ENCODE measurements around the gene OR14A16.

Gene OR14A16
- total RNA-seq = 0 reads per million in 9 experiments

DNA sequence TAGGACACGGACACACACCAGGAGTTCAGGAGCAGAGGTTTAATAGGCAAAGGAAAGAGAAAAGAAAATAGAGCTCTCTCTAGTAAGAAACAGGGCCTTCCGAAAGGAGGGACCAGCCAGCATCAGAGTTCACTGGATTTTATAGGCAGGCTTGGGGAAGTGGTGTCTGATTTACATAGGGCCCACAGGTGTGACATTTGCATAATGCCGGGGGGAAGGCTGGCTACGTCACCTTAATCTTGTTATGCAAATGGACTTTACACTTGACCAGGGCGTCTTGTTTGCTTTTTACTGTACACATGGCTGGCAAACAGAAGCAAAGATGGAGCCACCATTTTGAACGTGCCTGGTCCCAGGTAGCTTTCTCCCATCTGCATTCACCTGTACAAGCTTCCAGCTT lies at the start of gene OR14A16:
TSS of gene OR14A16 (minus strand) at position 97 of the 400 bp plus-strand sequence. CDS start 8,390 bp downstream, outside the sequence.
- Mint-ChIP-seq H3K4me1 (ENCODE audit: low read depth in 2 of 2) (no peaks in the 10 kb centered on the region), H3K9me3 (peaks cover 0 to 2% of the 10 kb centered on the region in 2 donors), H3K36me3 (ENCODE audit: insufficient read depth) (no peaks in the 10 kb centered on the region), H3K27ac (no peak within 1 kb of the TSS), H3K27me3 (no peaks in the 10 kb centered on the region), H3K4me3 (no peak within 1 kb of the TSS)
- DNase-seq (no peak), ATAC-seq (replicated peaks) (no peak)

- Mint-ChIP-seq H3K27me3 (peaks cover 9 to 14% of the 10 kb centered on the region in 2 donors), H3K9me3 (peaks cover 2 to 13% of the 10 kb centered on the region in 2 donors), H3K27ac (no peak overlapping the region), H3K36me3 (ENCODE audit: insufficient read depth) (no peaks in the 10 kb centered on the region), H3K4me3 (no peak overlapping the region), H3K4me1 (ENCODE audit: low read depth in 2 of 2) (no peaks in the 10 kb centered on the region)
- ATAC-seq (replicated peaks) = no peak
- no peak for DNase-seq
Measured at GRCh38 chr1:247865416-247865815, 41.5 kb upstream of the OR14A16 start.

DNA sequence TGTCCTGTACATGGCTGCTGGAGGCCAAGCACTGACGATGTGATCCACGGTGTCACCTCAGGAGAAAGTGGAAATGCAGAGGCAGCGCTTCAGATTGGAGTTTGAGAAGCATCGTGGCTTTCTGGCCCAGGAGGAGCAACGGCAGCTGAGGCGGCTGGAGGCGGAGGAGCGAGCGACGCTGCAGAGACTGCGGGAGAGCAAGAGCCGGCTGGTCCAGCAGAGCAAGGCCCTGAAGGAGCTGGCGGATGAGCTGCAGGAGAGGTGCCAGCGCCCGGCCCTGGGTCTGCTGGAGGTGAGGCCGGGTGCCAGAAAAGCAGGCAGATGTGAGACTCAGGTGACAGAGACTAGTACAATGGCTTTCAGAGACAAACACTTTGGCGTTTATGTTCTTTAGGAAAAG lies 40.7 kb upstream of the OR14A16 start:
- Mint-ChIP-seq H3K27ac (no peak overlapping the region), H3K36me3 (ENCODE audit: insufficient read depth) (no peaks in the 10 kb centered on the region), H3K27me3 (peaks cover 9 to 20% of the 10 kb centered on the region in 2 donors), H3K9me3 (peaks cover 1 to 9% of the 10 kb centered on the region in 2 donors), H3K4me3 (no peak overlapping the region), H3K4me1 (ENCODE audit: low read depth in 2 of 2) (no peaks in the 10 kb centered on the region)
- no peak for ATAC-seq (replicated peaks)
- no peak for DNase-seq

DNA sequence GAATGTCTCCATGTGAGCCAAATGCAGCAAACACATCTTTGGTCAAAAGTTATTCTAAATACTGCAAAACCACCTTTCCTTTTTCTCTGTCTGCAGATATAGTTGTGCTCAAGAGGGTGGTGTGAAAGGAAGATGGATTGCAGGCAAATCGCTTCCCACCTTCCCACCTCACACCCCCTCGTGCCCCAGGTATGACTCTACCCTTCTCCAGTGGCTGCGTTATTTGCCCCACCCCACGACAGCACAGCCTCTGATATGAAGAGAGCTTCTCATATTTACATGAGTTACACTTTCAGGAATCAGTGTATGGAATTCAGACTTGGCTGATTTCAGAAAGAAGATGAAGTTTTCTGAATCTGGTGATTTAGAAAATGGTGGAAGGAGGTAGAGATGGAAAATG lies 38.8 kb upstream of the OR14A16 start:
- no peak overlapping the region for H3K4me3 Mint-ChIP-seq

GRCh38 chr1:247857985-247858619 lies 34.2 kb upstream of the OR14A16 start:
- peak overlapping the region; percentile 50 to 63 for H3K4me3 Mint-ChIP-seq
- H3K27me3 Mint-ChIP-seq = peaks cover 41 to 53% of the 10 kb centered on the region in 2 donors
- H3K36me3 Mint-ChIP-seq (ENCODE audit: insufficient read depth) = no peaks in the 10 kb centered on the region
- no peaks in the 10 kb centered on the region for H3K9me3 Mint-ChIP-seq
- no peak overlapping the region for H3K27ac Mint-ChIP-seq
- DNase-seq (no peak), ATAC-seq (replicated peaks) (no peak)
- H3K4me1 Mint-ChIP-seq (ENCODE audit: low read depth in 2 of 2) = peaks cover 2 to 5% of the 10 kb centered on the region in 2 donors

More for the DNA sequence above, 38.8 kb upstream of the OR14A16 start:
- Mint-ChIP-seq H3K27me3 (peaks cover 17 to 28% of the 10 kb centered on the region in 2 donors), H3K9me3 (peaks cover 0 to 6% of the 10 kb centered on the region in 2 donors), H3K4me1 (ENCODE audit: low read depth in 2 of 2) (peaks cover 1 to 4% of the 10 kb centered on the region in 2 donors), H3K36me3 (ENCODE audit: insufficient read depth) (no peaks in the 10 kb centered on the region), H3K27ac (no peak overlapping the region)
- ATAC-seq (replicated peaks) = no peak
- no peak for DNase-seq

DNA sequence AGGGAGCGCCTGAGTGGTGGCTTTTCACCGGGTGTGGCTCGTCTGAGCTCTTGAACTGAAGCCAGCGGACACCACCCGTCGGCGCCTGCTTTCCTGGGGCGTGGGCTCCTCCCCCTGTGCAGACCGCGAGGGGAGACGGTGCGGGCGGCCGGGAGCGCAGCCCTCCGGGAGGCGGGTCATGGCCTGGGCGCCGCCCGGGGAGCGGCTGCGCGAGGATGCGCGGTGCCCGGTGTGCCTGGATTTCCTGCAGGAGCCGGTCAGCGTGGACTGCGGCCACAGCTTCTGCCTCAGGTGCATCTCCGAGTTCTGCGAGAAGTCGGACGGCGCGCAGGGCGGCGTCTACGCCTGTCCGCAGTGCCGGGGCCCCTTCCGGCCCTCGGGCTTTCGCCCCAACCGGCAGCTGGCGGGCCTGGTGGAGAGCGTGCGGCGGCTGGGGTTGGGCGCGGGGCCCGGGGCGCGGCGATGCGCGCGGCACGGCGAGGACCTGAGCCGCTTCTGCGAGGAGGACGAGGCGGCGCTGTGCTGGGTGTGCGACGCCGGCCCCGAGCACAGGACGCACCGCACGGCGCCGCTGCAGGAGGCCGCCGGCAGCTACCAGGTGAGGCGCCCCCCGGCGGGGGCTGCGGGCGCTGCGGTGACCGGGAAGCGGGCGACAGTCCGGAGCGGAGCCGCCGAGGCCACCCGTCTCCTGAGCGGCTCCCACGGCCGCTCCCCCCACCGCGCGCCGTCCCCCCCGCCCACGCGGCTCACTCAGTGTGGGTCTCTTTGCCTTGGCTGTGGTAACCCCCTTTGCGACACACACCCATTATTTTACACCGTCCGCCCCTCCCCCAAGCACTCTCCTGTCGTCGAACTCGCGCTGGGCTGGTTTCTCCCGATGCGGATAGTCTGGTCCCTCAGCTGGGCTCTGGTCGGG lies 33.4 kb upstream of the OR14A16 start, which contains the start of gene TRIM58:
TSS of gene TRIM58 (plus strand) at position 119 of the 916 bp plus-strand sequence. CDS start at position 179, 60 bp downstream.
- H3K27me3 Mint-ChIP-seq = peaks cover 41 to 55% of the 10 kb centered on the region in 2 donors
- DNase-seq = no peak
- H3K4me3 Mint-ChIP-seq = peak within 1 kb of the TSS; percentile 60 to 63
- no peaks in the 10 kb centered on the region for H3K9me3 Mint-ChIP-seq
- ATAC-seq (replicated peaks) = peak; percentile 27
- H3K27ac Mint-ChIP-seq = no peak within 1 kb of the TSS
- H3K36me3 Mint-ChIP-seq (ENCODE audit: insufficient read depth) = no peaks in the 10 kb centered on the region
- H3K4me1 Mint-ChIP-seq (ENCODE audit: low read depth in 2 of 2) = peaks cover 2 to 5% of the 10 kb centered on the region in 2 donors

- Mint-ChIP-seq H3K27me3 (peaks cover 37 to 49% of the 10 kb centered on the region in 2 donors), H3K4me1 (ENCODE audit: low read depth in 2 of 2) (peaks cover 2 to 5% of the 10 kb centered on the region in 2 donors), H3K27ac (no peak overlapping the region)
Measured at GRCh38 chr1:247855911-247856310, 32.0 kb upstream of the OR14A16 start.

GRCh38 chr1:247854899-247855545 lies 31.1 kb upstream of the OR14A16 start:
- Mint-ChIP-seq H3K27ac (no peak overlapping the region), H3K36me3 (ENCODE audit: insufficient read depth) (no peaks in the 10 kb centered on the region), H3K4me3 (no peak overlapping the region), H3K9me3 (no peaks in the 10 kb centered on the region), H3K4me1 (ENCODE audit: low read depth in 2 of 2) (peaks cover 2 to 5% of the 10 kb centered on the region in 2 donors), H3K27me3 (peaks cover 28 to 46% of the 10 kb centered on the region in 2 donors)
- no peak for DNase-seq
- no peak for ATAC-seq (replicated peaks)

More at GRCh38 chr1:247855911-247856310, 32.0 kb upstream of the OR14A16 start:
- DNase-seq (no peak), ATAC-seq (replicated peaks) (no peak)
- Mint-ChIP-seq H3K9me3 (no peaks in the 10 kb centered on the region), H3K4me3 (no peak overlapping the region), H3K36me3 (ENCODE audit: insufficient read depth) (no peaks in the 10 kb centered on the region)

DNA sequence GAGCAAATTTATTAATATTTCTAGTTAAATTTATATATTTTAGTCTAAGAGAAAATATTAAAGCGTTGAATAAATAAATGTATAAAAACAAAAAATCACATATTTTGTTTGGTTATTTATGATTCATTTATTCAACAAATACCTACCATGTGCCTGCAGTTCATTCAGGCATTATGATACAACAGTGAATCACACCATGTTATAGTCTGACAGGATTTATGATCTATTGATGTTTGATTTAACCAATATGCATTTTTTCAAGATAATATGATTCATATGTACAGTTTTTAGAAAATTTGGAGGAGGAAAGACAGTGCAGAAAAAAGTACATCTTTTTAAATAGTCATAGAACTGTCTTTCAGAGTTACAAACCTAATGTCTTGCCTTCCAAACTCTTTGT lies 25.7 kb upstream of the OR14A16 start:
- H3K27ac Mint-ChIP-seq = no peak overlapping the region
- no peaks in the 10 kb centered on the region for H3K36me3 Mint-ChIP-seq (ENCODE audit: insufficient read depth)
- peaks cover 0 to 9% of the 10 kb centered on the region in 2 donors for H3K27me3 Mint-ChIP-seq
- ATAC-seq (replicated peaks) (no peak), DNase-seq (no peak)
- H3K4me3 Mint-ChIP-seq = no peak overlapping the region
- no peaks in the 10 kb centered on the region for H3K4me1 Mint-ChIP-seq (ENCODE audit: low read depth in 2 of 2)
- H3K9me3 Mint-ChIP-seq = no peaks in the 10 kb centered on the region

DNA sequence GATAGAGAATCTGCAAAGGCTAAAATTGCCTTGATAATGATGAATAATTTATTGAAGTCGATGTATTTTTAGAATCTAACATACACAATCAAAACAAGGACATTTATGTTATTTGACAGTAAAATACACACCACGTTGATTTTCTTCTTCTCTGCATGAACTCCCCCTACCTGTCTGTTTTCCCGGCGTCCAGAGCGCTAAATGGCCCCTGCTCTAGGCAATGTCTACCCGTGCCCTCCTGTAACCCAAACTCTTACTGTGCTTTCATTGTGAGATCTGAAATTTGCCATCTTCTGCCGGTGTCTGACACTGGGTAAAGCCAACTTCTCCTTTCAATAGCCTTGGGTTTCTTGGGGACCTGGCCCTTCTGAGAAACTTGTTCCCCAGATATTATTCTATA lies 24.4 kb upstream of the OR14A16 start:
- no peak for DNase-seq
- no peak overlapping the region for H3K27ac Mint-ChIP-seq
- no peaks in the 10 kb centered on the region for H3K4me1 Mint-ChIP-seq (ENCODE audit: low read depth in 2 of 2)
- no peak overlapping the region for H3K4me3 Mint-ChIP-seq
- H3K27me3 Mint-ChIP-seq = peaks cover 0 to 4% of the 10 kb centered on the region in 2 donors
- no peaks in the 10 kb centered on the region for H3K36me3 Mint-ChIP-seq (ENCODE audit: insufficient read depth)
- no peaks in the 10 kb centered on the region for H3K9me3 Mint-ChIP-seq
- no peak for ATAC-seq (replicated peaks)

DNA sequence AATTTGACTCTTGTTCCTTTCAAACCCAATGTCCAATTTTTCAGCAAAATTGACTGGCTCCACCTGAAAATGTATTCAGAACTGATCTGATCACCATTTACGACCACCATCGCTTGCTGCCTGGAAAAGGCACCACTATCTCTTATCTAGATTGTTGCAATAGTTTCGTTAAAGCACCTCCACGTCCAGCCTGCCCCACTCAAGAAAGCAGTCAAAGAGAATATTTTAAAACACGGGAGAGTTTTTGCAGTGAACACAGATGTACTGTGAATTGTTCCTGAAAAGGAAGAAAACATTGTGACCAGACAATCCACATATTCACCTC lies 21.7 kb upstream of the OR14A16 start:
- Mint-ChIP-seq H3K27ac (no peak overlapping the region), H3K27me3 (no peaks in the 10 kb centered on the region), H3K4me3 (no peak overlapping the region), H3K4me1 (ENCODE audit: low read depth in 2 of 2) (no peaks in the 10 kb centered on the region), H3K9me3 (peaks cover 3 to 10% of the 10 kb centered on the region in 2 donors), H3K36me3 (ENCODE audit: insufficient read depth) (no peaks in the 10 kb centered on the region)
- ATAC-seq (replicated peaks) = no peak
- no peak for DNase-seq

GRCh38 chr1:247845011-247845692 lies 21.2 kb upstream of the OR14A16 start:
- no peaks in the 10 kb centered on the region for H3K36me3 Mint-ChIP-seq (ENCODE audit: insufficient read depth)
- DNase-seq (no peak), ATAC-seq (replicated peaks) (no peak)
- no peak overlapping the region for H3K4me3 Mint-ChIP-seq
- H3K4me1 Mint-ChIP-seq (ENCODE audit: low read depth in 2 of 2) = no peaks in the 10 kb centered on the region
- H3K9me3 Mint-ChIP-seq = peaks cover 3 to 10% of the 10 kb centered on the region in 2 donors
- H3K27ac Mint-ChIP-seq = no peak overlapping the region
- no peaks in the 10 kb centered on the region for H3K27me3 Mint-ChIP-seq

DNA sequence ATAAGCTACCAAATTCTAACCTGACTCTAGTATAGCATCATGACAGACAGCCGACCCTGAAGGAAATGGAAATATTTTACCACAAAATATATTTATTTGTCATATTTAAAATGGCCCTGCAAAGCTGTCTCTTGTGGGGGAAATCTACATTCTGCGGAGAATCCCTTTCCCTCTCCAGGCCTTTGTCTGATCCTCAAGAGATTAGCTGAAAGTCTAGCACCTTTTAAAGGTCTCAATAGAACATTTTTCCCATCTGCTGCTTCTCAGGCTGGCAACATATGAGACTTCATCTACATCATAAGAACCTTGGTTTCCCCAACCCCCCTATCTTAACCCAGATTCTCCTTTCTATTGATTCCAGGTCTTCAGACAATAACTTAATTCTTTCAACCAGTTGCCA lies 19.5 kb upstream of the OR14A16 start:
- no peaks in the 10 kb centered on the region for H3K4me1 Mint-ChIP-seq (ENCODE audit: low read depth in 2 of 2)
- H3K27ac Mint-ChIP-seq = no peak overlapping the region
- peaks cover 3 to 10% of the 10 kb centered on the region in 2 donors for H3K9me3 Mint-ChIP-seq
- no peak for DNase-seq
- H3K4me3 Mint-ChIP-seq = no peak overlapping the region
- H3K36me3 Mint-ChIP-seq (ENCODE audit: insufficient read depth) = no peaks in the 10 kb centered on the region
- ATAC-seq (replicated peaks) = no peak
- no peaks in the 10 kb centered on the region for H3K27me3 Mint-ChIP-seq

All from effector memory CD8-positive, alpha-beta T cell (primary cell).